WI38 (cell line): ENCODE results near the gene GPR137B.

Experiments
- H3K4me3 ChIP-seq: 2 replicates; pipeline ENCODE4 v1.5.1; 2011; ENCODE audit warnings: low read depth, mild to moderate bottlenecking, control low read depth, low read length
- CTCF ChIP-seq: IDR thresholded peaks from 2 replicates; pipeline ENCODE4 v1.5.1; 2012; ENCODE audit warnings: low read depth, mild to moderate bottlenecking, control low read depth, low read length

The GPR137B gene

DNA sequence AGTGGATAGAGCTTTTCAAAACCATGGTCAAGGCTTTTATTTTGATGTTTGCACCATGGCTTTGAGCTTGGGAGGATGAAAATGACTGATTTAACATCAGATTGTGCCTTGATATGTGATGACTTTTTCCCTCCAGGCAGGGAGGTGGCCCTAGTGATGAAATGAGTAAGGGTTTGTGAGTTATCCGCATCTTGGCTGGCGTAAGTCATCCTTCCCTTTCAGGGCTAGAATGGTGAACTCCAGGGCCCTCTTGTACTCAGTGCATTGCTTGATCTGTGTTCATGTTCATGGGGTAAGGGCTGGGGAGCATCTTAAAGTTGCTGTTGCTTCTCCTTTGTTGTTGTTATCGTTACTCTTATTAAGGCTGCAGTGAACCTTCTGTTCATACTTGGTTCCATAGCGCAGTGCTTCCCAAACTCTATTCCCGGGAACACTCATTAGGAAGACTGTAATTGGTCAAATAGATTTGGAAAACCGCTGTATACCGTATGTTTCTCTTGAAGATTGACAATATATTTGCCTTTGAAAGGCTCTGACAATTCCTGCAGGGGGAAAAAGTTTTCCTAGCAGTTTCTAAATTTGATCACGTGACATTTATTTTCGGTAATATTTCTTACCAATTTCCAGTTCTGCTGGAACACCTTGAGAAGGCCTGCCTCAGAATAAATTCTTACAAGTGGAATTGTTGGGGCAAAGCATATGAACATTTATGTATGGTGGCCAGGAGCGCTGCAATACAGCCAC lies 23.1 kb downstream of the GPR137B start:
- TF ChIP-seq CTCF: no peak
- no peak overlapping the region for H3K4me3 ChIP-seq

DNA sequence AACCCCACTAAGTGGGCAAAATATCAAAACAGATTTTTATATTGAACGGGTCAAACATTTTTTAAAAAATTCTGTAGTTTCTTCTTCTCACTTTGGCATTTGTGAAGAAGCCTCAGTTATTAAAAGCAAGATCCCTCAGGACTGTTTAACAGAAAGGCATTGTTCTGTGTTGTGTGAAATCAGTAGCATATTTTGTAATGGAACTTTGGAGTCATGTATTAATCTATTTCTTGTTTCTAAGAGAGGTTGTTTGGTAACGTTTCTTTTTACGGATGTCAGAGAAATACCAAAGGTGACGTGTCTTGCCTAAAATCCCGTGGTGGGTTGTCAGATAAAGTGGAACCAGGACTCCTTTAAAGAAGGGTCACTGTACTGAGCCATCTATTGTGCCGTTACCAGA lies 23.7 kb downstream of the GPR137B start:
- no peak for TF ChIP-seq CTCF
- no peak overlapping the region for H3K4me3 ChIP-seq

DNA sequence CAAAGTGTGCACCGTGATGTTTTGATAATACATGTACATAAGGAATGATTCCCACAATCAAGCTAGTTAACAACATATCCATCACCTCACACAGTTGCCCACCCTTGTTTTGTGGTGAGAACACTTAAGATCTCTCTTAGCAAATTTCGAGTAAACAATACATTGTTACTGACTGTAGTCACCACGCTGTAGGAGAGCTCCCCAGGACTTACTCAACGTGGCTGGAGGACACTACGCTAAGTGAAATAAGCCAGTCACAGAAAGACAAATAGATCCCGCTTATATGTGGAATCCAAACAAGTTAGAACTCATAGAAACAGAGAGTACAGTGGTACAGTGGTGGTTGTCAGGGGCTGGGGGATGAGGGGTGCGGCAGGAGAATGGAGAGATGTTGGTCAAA lies 24.8 kb downstream of the GPR137B start:
- H3K4me3 ChIP-seq: no peak overlapping the region

DNA sequence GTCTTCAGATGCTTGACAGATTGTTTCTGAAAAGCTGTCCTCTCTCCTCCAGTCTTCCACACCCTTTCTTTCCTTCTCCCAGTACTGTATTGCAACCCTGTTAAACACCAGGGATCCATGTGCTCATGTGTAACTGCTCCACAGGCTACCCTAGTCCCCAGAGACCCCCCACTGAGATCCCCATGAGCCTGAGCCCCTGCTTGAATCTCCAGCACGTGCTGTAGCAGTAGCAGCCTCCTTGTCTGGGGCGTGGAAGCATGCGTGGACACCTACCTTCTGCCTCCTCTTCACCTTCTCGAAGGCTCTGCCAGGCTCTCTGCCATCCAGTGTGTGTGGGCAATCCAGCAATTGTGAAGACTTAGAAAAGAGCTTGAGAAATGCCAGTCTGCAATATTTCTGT lies 25.2 kb downstream of the GPR137B start:
- H3K4me3 ChIP-seq: no peak overlapping the region
- no peak for TF ChIP-seq CTCF

More for the DNA sequence above, 24.8 kb downstream of the GPR137B start:
- TF ChIP-seq CTCF: no peak

DNA sequence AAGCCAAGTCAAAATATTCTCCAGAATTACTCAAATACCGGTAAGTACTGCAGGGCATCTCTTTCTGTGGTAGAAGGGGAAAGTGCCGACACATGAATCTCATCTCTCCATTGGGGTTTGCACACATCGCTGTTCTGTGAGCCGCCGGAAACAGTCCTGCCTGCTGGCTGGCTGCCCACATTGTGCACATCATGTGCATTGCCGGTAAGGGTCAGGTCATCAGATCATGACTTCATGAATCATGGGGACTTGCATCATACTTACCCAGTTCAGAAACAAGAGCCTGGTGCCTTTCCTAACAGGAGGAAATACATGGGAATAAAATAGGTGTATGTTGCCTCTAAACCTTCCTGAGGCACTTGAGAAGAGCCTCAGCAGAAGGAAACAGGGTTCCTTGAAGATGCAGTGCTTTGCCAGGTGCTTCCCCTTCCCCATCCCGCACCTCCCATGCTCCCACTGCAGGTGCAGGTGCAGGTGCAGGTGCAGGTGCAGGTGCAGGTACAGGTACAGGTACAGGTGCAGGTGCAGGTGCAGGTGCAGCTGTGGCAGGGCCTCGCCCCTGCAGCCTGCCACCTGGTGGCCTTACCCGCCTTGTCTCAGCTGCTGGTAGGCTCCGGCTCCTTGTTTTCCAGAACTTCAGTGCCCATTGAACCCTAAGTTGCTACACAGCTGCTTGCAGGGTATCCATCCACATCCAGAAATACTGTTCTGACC lies 26.5 kb downstream of the GPR137B start:
- H3K4me3 ChIP-seq: no peak overlapping the region
- no peak for TF ChIP-seq CTCF

DNA sequence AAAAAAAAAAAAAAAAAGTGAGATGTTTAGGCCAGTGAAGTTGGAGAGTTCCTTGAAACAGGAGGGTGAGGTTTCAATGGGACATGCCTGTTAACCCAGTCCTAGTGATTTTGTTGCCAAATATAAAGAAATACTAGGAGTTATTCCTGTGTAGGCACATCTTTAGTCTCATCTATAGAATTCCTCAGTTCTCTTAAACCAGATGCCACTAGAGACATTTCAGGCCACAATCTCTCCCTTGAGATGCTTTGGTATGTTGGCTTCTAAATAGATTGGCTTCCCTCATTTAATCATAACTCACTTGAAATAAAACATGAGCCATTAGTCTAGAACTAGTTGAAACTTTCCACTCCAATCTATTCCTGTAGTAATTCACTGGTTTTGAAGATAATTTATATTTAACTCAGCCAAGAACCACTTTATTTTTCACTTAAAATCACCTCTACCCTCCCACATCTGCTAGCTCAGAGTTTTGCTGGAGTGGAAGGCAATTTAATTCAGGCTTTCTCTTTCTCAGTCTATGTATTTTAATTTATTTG lies 29.8 kb downstream of the GPR137B start:
- H3K4me3 ChIP-seq: no peak overlapping the region
- TF ChIP-seq CTCF: no peak

DNA sequence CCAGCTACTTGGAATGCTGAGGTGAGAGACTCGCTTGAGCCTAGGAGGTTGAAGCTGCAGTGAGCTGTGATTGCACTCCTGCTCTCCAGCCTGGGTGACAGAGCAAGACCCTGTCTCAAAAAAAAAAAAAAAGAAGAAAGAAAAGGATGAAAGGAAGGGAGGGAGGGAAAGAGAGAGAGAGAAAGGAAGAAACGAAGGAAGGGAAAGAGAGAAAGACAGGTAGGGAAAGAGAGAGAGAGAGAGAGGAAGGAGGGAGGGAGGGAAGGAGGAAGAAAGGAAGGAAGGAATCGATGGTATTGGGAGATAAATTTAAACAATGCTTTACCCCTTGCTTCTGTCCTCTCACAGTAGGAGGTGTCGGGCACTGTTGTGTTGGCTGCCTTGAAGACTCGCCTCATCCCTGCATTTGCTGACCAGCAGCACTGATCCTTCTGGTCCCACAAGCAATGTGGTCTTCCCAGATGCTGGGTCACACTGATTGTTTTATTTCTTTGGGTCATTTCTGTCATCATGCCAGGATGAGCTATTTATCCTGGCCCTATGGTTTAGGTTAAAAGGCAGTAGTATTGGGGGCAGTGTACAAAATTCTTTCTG lies 30.9 kb downstream of the GPR137B start:
- no peak for TF ChIP-seq CTCF
- H3K4me3 ChIP-seq: no peak overlapping the region
